Fibroblast of upper back skin (primary cell): ENCODE data around the gene MS4A5.

Source experiments
- DNase-seq: peaks from one replicate; pipeline ENCODE4 v3.0.0-alpha.2; 2013

Gene MS4A5

DNA sequence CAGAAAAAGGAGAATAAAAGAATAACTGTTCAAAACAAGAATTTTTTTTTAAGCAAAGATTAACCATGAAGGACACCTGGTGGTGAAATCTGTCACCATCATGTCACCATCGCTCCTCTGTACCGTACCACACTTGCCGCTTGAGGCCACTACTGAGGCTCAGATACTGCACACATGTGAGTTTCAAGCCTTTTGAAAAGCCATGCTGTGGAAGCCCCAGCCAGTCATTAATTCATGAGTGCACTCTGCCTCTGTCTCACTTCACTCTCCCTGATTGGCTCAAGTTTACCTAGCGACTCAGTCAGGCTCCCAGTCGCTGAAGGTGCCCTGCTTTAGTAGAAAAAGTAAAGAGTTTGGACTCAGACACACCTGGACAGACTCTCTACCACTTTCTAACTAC, 56.6 kb downstream of the MS4A5 start:
- no peak for DNase-seq

DNA sequence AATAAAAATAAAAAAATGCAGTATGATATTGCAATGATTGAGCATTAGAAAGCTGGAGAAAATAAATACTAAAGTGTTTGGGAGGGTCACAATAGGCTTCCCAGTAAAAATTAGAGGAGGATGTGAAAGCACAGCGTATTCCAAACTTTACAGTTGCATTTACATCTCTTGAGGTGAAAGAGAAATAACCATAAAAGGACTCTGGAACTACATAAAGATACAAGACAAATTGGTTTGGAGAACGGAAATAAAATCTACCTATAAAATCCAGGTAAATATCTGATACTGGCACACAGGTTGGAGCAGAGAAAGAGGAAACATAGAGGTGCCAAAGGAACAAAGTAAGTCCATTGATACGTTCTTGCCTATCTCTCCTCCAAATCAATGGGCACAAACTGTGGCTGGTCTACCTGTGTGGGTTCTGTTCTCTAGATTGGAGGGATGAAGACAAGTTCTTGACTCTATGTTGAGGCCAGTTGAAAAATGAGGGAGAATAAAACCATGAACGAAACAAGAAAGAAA, 63.2 kb downstream of the MS4A5 start, which contains the start of gene MS4A12:
TSS of gene MS4A12 (plus strand) at position 291 of the 522 bp plus-strand sequence. CDS start 4,541 bp downstream, outside the sequence.
- DNase-seq, result no peak

DNA sequence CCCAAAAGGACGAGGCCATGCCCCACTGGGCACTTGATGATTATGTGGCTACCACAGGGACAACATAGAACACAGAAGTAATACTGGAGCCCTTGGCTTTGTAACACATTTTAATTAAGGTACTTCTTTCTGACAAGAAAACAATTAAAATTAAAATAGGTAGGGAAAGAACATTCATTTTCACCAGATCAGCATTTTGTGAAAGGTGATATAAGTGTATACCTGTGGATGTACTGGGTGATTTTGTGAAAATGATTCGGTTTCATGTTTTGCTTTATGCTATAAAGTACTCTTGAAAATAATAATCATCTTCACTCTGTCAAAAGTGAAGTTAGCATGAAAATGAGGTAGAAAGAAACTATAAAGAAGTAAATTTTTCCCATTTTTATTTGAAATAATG, 64.1 kb downstream of the MS4A5 start:
- DNase-seq, result no peak
